ENCODE results near the gene METTL1. TPM values are rescaled to one million over a fixed set of nuclear protein-coding genes. Genes with fewer than 3 reads are reported as not detected.

Gene METTL1
- total RNA-seq, 2 donors from 2014 or later, result 16.6 to 22.8 TPM

- intact Hi-C loops (cut with DNase I), result no loop called here
- DNase-seq (ENCODE audit: low spot score), result no peak
These were observed 13.1 kb downstream of the METTL1 start for GRCh38 chr12:57758552-57759359.

GRCh38 chr12:57757771-57758170, 14.1 kb downstream of the METTL1 start:
- intact Hi-C loops (cut with DNase I), result no loop called here
- DNase-seq (ENCODE audit: low spot score), result no peak

DNA sequence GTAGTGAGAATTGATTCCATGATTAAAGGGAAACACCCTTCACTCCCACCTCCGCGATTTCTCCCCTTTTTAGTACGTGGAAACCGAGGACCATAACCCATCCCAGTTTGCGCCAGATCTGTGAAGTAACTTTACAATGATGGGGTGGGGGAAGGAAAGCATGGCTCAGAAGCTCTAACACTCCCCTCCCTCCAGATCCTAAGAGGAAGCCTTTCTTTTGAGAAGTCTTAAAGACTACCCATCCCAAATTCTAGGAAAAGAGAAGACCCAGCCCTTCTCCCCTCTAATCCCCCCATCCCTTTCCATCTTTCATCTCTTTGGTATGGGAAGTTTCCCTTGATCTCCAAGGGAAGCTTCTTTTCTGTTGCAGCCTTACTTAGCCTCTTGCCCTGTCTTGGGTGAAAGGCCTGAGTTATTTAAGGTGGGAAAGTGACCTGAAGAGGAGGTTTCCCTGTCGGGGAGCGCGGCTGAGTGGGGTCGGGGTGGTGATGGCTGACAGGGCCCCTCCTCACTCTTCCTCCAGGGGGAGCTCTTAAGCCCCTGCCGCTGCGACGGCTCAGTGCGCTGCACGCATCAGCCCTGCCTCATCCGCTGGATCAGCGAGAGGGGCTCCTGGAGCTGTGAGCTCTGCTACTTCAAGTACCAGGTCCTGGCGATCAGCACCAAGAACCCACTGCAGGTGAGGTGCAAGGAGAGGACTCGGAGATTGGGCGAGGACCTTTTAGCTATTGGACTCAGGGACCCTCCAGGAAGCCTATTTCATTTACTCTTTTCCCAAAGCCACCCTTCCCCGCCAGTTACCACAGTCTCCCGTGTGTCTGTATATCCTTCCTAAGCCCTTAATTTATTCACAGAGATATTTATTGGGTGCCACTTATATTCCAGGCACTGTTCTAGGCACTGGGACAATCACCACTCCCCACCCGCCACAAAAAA, 15.2 kb downstream of the METTL1 start:
- DNase-seq (ENCODE audit: low spot score), result no peak
- intact Hi-C loops (cut with DNase I), result no loop called here

DNA sequence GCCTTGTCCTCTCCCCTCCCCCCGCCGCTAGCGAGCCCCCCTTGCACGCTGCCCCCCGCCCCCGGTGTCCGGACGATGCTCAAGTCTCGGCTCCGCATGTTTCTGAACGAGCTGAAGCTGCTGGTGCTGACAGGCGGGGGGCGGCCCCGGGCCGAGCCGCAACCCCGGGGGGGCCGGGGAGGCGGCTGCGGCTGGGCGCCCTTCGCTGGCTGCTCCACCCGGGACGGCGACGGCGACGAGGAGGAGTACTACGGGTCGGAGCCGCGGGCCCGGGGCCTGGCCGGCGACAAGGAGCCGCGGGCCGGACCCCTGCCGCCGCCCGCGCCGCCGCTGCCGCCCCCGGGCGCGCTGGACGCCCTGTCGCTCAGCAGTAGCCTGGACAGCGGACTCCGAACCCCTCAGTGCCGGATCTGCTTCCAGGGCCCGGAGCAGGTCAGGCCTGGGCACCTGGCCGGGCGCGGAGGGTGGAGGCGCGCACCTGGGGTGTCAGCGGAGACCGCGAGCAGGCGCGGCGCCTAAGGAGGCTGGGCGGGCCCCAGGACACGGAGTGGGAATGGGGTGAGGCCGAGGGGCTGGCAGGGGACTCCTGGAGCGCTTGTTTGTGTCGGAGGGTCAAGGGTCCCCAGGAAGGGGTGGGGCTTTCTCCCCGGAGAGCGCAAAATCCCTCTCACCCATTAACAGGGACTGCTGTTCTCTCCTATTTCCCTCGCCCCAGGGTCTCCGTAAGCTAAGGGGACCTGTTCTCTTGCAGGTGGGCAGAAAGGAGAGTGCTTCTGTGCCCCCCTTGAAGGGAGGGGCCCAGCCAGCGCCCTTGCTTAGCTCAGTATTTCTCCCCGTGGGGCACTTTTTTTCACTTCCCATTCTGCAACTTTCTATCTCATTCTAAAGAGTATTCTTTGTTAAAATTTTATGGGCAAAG, 16.2 kb downstream of the METTL1 start:
- intact Hi-C loops (cut with DNase I), result no loop called here
- DNase-seq (ENCODE audit: low spot score), result no peak

DNA sequence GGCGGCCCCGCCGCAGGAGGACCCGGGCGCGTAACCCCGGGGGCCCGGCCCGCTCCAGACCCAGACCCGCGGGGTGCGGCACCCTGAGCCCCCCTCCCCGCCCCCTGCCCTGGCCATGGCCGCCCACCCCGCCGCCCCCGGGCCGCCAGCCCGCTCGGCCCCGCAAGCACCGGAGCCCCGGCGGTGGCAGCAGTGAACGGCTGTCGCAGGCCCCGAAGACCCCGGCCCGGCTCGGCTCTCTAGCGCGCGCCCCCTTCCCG, 16.8 kb downstream of the METTL1 start:
- DNase-seq (ENCODE audit: low spot score), result no peak
- intact Hi-C loops (cut with DNase I), result no loop called here

- intact Hi-C loops (cut with DNase I), result loop anchor here in 1 of 2 donors (1.0 kb wide), 1 partner anchor 142 kb away; no protein-coding TSS in a partner anchor
- no peak for DNase-seq (ENCODE audit: low spot score)
These were observed 17.3 kb downstream of the METTL1 start, which contains the start of gene MARCHF9 for GRCh38 chr12:57754411-57755193. Gene MARCHF9, plus strand, starts transcription at chr12:57755103. Its CDS starts 426 bp downstream, at chr12:57755529.

- DNase-seq (ENCODE audit: low spot score), result no peak
- intact Hi-C loops (cut with DNase I), result loop anchor here in 1 of 2 donors (1.0 kb wide), 1 partner anchor 142 kb away; no protein-coding TSS in a partner anchor
These were observed 18.1 kb downstream of the METTL1 start for GRCh38 chr12:57753756-57754337.

GRCh38 chr12:57752668-57753000, 19.3 kb downstream of the METTL1 start:
- DNase-seq (ENCODE audit: low spot score), result no peak
- intact Hi-C loops (cut with DNase I), result no loop called here

- peak; percentile 100 for DNase-seq (ENCODE audit: low spot score)
- intact Hi-C loops (cut with DNase I), result no loop called here
These were observed 19.9 kb downstream of the METTL1 start, which contains the start of gene CDK4 for GRCh38 chr12:57751788-57752667. Gene CDK4, minus strand, starts transcription at chr12:57752310. Its CDS starts 593 bp downstream, at chr12:57751717.

DNA sequence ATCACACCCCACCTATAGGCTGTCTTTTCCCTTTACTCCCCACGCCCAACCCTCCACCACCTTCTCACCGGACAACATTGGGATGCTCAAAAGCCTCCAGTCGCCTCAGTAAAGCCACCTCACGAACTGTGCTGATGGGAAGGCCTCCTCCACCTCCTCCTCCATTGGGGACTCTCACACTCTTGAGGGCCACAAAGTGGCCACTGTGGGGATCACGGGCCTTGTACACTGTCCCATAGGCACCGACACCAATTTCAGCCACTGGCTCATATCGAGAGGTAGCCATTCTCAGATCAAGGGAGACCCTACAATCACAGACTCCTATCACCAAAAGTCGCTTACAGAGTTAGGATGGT, 20.5 kb downstream of the METTL1 start:
- DNase-seq (ENCODE audit: low spot score), result no peak
- intact Hi-C loops (cut with DNase I), result no loop called here

GRCh38 chr12:57750561-57751431, 21.1 kb downstream of the METTL1 start:
- no peak for DNase-seq (ENCODE audit: low spot score)
- intact Hi-C loops (cut with DNase I), result no loop called here

- no peak for DNase-seq (ENCODE audit: low spot score)
- intact Hi-C loops (cut with DNase I), result no loop called here
These were observed 22.8 kb downstream of the METTL1 start for GRCh38 chr12:57749061-57749460.

DNA sequence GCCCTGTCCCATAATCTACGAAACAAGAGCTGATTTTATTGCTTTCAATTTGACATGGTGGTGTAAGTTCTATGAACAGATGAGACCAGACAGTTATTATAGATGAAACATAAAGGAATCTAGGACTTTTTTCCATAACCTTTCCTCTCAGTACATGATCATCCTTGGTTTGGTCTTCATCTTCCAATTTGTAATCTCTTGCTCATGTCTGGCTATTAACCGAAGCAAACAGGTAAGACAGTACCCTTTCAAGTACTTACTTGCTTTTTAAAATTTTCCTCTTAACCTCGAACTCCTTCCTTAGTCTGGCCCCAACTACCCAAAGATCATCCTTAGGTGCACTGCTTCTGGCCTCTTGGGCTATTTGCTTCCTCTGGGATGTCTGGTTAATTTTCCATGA, 25.9 kb downstream of the METTL1 start:
- DNase-seq (ENCODE audit: low spot score), result no peak
- intact Hi-C loops (cut with DNase I), result no loop called here

- intact Hi-C loops (cut with DNase I), result no loop called here
- DNase-seq (ENCODE audit: low spot score), result peak; percentile 40
These were observed 26.4 kb downstream of the METTL1 start for GRCh38 chr12:57745485-57745881.

- intact Hi-C loops (cut with DNase I), result no loop called here
- peak; percentile 99 for DNase-seq (ENCODE audit: low spot score)
These were observed 27.0 kb downstream of the METTL1 start, which contains the start of gene TSPAN31 for GRCh38 chr12:57744777-57745484. Gene TSPAN31, plus strand, starts transcription at chr12:57745039. Its CDS starts 116 bp downstream, at chr12:57745155.
